ENCODE data around the gene SPECC1.
"Not testable (repeated sequence)": the region's sequence is repeated elsewhere in the genome, so short reads cannot be mapped to it uniquely, and the experiment has no call there.

The SPECC1 gene

DNA sequence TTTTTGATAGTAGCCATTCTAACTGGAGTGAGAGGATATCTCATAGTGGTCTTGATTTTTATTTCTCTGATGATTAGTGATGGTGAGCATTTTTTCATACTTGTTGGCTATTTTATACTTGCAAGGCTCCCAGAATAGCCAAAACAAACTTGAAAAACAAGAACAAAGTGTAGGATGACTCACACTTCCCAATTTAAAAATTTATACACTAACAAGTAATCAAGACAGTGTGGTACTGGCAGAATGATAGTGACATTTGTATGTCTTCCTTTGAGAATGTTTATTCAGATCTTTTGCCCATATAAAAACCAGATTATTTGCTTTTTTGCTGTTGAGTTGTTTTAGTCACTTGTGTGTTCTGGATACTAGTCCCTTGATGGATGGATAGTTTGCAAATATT, 17.8 kb downstream of the SPECC1 start:
- Histone ChIP-seq H3K36me3 (ENCODE audit: control insufficient read depth, insufficient read depth, low read length) (no peaks in the 10 kb centered on the region), H3K4me3 (replicated peaks; ENCODE audit: low read depth, low read length) (no peak overlapping the region), H3K27me3 (replicated peaks; ENCODE audit: control insufficient read depth, insufficient read depth, low read length) (no peaks in the 10 kb centered on the region)
- TF ChIP-seq, protein P1, sequence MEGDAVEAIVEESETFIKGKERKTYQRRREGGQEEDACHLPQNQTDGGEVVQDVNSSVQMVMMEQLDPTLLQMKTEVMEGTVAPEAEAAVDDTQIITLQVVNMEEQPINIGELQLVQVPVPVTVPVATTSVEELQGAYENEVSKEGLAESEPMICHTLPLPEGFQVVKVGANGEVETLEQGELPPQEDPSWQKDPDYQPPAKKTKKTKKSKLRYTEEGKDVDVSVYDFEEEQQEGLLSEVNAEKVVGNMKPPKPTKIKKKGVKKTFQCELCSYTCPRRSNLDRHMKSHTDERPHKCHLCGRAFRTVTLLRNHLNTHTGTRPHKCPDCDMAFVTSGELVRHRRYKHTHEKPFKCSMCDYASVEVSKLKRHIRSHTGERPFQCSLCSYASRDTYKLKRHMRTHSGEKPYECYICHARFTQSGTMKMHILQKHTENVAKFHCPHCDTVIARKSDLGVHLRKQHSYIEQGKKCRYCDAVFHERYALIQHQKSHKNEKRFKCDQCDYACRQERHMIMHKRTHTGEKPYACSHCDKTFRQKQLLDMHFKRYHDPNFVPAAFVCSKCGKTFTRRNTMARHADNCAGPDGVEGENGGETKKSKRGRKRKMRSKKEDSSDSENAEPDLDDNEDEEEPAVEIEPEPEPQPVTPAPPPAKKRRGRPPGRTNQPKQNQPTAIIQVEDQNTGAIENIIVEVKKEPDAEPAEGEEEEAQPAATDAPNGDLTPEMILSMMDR (IDR thresholded peaks at IDR 0.05; ENCODE audit: insufficient read depth, low read length, poor library complexity, severe bottlenecking): no peak
- DNase-seq (ENCODE audit: extremely low read depth, insufficient read length): no peak

DNA sequence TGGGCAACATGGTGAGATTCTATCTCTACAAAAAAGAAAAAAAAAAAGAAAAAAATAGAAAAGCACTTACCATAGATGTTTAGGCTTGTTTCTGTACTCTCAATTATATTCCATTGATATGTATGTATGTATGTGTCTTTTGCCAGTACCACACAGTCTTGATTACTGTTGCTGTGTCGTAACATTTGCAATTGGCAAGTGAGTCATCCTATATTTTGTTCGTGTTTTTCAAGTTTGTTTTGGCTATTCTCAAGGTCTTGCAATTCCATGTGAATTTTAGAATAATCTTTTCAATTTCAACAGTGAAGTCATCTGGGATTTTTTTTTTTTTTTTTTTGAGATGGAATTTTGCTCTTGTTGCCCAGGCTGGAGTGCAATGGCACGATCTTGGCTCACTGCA, 19.3 kb downstream of the SPECC1 start:
- Histone ChIP-seq H3K4me3 (replicated peaks; ENCODE audit: low read depth, low read length) (no peak overlapping the region), H3K27me3 (replicated peaks; ENCODE audit: control insufficient read depth, insufficient read depth, low read length) (no peaks in the 10 kb centered on the region), H3K36me3 (ENCODE audit: control insufficient read depth, insufficient read depth, low read length) (no peaks in the 10 kb centered on the region)
- TF ChIP-seq, protein P1 (IDR thresholded peaks at IDR 0.05; ENCODE audit: insufficient read depth, low read length, poor library complexity, severe bottlenecking): no peak
- DNase-seq (ENCODE audit: extremely low read depth, insufficient read length): no peak

DNA sequence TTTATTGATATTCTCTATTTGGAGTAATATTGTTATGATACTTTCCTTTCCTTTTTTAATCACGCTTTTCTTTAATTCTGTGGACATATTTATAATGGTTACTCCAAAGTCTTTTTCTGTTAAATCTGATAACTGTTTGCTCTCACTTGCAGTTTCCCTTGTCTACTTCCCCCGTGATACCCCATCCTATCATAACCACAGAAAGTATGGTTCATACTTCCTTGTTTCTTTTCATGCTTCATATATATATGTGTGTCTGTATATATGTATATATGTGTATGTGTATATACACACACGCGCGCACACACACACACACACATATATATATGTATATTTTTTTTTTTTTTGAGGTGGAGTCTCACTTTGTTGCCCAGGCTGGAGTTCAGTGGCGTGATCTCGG, 23.5 kb downstream of the SPECC1 start:
- no peak for DNase-seq (ENCODE audit: extremely low read depth, insufficient read length)
- Histone ChIP-seq H3K27me3 (replicated peaks; ENCODE audit: control insufficient read depth, insufficient read depth, low read length) (no peaks in the 10 kb centered on the region), H3K36me3 (ENCODE audit: control insufficient read depth, insufficient read depth, low read length) (no peaks in the 10 kb centered on the region), H3K4me3 (replicated peaks; ENCODE audit: low read depth, low read length) (no peak overlapping the region)
- TF ChIP-seq, protein P1 (IDR thresholded peaks at IDR 0.05; ENCODE audit: insufficient read depth, low read length, poor library complexity, severe bottlenecking): no peak

DNA sequence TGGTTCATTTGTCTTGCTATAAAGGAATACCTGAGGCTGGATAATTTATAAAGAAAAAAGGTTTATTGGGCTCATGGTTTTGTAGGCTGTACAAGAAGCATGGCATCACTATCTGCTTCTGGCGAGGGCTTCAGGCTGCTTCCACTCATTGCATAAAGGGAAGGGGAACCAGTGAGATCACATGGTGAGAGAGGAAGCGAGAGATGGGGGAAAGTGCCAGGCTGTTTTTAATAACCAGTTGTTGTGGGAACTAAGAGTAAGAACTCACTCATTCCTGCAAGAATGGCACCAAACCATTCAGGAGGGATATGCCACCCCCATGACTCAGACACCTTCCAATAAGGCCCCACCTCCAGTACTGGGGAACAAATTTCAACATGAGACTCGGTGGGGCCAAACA, 24.3 kb downstream of the SPECC1 start:
- DNase-seq (ENCODE audit: extremely low read depth, insufficient read length): no peak
- Histone ChIP-seq H3K27me3 (replicated peaks; ENCODE audit: control insufficient read depth, insufficient read depth, low read length) (no peaks in the 10 kb centered on the region), H3K36me3 (ENCODE audit: control insufficient read depth, insufficient read depth, low read length) (no peaks in the 10 kb centered on the region), H3K4me3 (replicated peaks; ENCODE audit: low read depth, low read length) (no peak overlapping the region)
- TF ChIP-seq, protein P1 (IDR thresholded peaks at IDR 0.05; ENCODE audit: insufficient read depth, low read length, poor library complexity, severe bottlenecking): no peak

DNA sequence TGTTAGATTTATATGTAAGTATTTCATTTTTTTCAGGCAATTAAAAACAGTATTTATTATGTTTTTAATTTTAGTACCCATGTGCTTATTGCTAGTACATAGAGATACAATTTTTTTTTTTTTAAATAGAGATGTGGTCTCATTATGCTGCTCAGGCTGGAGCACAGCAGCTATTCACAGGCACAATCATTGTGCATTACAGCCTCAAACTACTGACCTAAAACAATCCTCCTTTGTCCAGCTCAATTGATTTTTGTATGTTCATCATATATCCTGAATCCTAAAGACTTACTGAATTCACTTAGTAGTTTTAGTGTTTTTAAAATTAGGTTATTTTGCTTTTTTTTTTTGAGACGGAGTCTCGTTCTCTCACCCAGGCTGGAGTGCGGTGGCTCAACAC, 26.3 kb downstream of the SPECC1 start:
- H3K36me3 ChIP-seq (ENCODE audit: control insufficient read depth, insufficient read depth, low read length): no peaks in the 10 kb centered on the region
- no peak overlapping the region for H3K4me3 ChIP-seq (replicated peaks; ENCODE audit: low read depth, low read length)
- TF ChIP-seq, protein P1 (IDR thresholded peaks at IDR 0.05; ENCODE audit: insufficient read depth, low read length, poor library complexity, severe bottlenecking): no peak
- no peaks in the 10 kb centered on the region for H3K27me3 ChIP-seq (replicated peaks; ENCODE audit: control insufficient read depth, insufficient read depth, low read length)
- DNase-seq (ENCODE audit: extremely low read depth, insufficient read length): no peak

DNA sequence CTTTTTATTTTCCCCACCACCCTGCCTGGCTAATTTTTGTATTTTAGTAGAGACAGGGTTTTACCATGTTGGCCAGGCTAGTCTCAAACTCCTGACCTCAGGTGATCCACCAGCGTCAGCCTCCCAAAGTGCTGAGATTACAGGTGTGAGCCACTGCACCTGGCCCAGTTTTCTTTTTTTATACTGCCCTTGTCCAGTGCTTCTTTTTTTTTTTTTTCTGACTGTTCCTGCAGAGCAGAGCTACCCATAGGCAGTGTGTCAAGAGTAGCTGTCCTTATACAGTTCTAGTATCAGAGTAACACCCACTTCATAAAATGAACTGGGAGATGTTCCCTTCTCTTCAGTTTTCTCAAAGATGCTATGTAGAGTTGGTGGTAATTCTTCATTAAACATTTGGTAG, 28.1 kb downstream of the SPECC1 start:
- not testable (repeated sequence) for H3K27me3 ChIP-seq (replicated peaks; ENCODE audit: control insufficient read depth, insufficient read depth, low read length); H3K36me3 ChIP-seq (ENCODE audit: control insufficient read depth, insufficient read depth, low read length); DNase-seq (ENCODE audit: extremely low read depth, insufficient read length); H3K4me3 ChIP-seq (replicated peaks; ENCODE audit: low read depth, low read length)
